Measurements from ENCODE around the gene PIGU. TPM values are rescaled to one million over a fixed set of nuclear protein-coding genes. Genes with fewer than 3 reads are reported as not detected.

The PIGU gene
- total RNA-seq, 1 experiment from 2014 or later = 32.8 TPM

GRCh38 chr20:34546751-34547181, 130.1 kb downstream of the PIGU start:
- H4K8ac ChIP-seq (replicated peaks; ENCODE audit: insufficient read length, low read depth, low read length) = no peak overlapping the region
- DNase-seq = no peak
- H3K4ac ChIP-seq (ENCODE audit: low read depth, low read length) = no peak overlapping the region
- H3K27me3 Mint-ChIP-seq (ENCODE audit: low read depth) = peaks cover 13% of the 10 kb centered on the region
- H3K23me2 ChIP-seq (ENCODE audit: insufficient read length, low read depth, low read length, poor library complexity, severe bottlenecking) = peaks cover 3% of the 10 kb centered on the region
- no peak overlapping the region for H3K9ac ChIP-seq (ENCODE audit: extremely low read depth, insufficient read length, low read length)
- no peak overlapping the region for H3K27ac ChIP-seq (ENCODE audit: insufficient read length, low read depth, low read length)
- no peak overlapping the region for H2BK15ac ChIP-seq (ENCODE audit: low read depth, low read length)
- no peak overlapping the region for H2AK5ac ChIP-seq (ENCODE audit: insufficient read length, low read length)
- WGBS (ENCODE audit: extremely low coverage, insufficient read length, low lambda C conversion rate) = no CpG with 5 or more reads among the region's 11 CpGs
- H3K14ac ChIP-seq (ENCODE audit: insufficient read depth, low read length) = no peak overlapping the region
- peak overlapping the region in 1 of 2 experiments; percentile 16; a peak in 1 of 5 replicates for H3K4me3 Mint-ChIP-seq
- no peak overlapping the region for H3K18ac ChIP-seq (ENCODE audit: insufficient read length, low read depth, low read length)
- peaks cover 31 to 33% of the 10 kb centered on the region in 2 experiments for H3K4me1 Mint-ChIP-seq
- H2AFZ ChIP-seq (ENCODE audit: low read length) = no peak overlapping the region
- H3K4me1 ChIP-seq (ENCODE audit: insufficient read depth, low read length) = peaks cover 2% of the 10 kb centered on the region; the same call in 1 of the 2 replicates
- H4K20me1 ChIP-seq (ENCODE audit: control insufficient read depth, insufficient read depth, insufficient read length) = no peaks in the 10 kb centered on the region
- no peak overlapping the region for H2BK120ac ChIP-seq (ENCODE audit: low read depth, low read length, poor library complexity, severe bottlenecking)
- H3K27me3 ChIP-seq (ENCODE audit: insufficient read depth, low read length) = no peaks in the 10 kb centered on the region; the same call in 1 of the 2 replicates
- no peaks in the 10 kb centered on the region for H3K9me3 ChIP-seq (ENCODE audit: control insufficient read depth, low read depth, low read length)
- no peak overlapping the region for H2BK5ac ChIP-seq (ENCODE audit: insufficient read length, low read length)
- no peak overlapping the region for H3K23ac ChIP-seq (ENCODE audit: insufficient read length, low read depth, low read length)
- no peak overlapping the region for H4K5ac ChIP-seq (ENCODE audit: insufficient read length, low read depth, low read length)
- H3K27ac Mint-ChIP-seq = peak overlapping the region in 2 of 3 experiments; percentile 16 to 70; a peak in 1 of 7 replicates
- H3K36me3 Mint-ChIP-seq (ENCODE audit: insufficient read depth in 1 of 3, low read depth in 3 of 3) = peaks cover 0 to 3% (median 0%) of the 10 kb centered on the region in 3 experiments; a peak in 1 of 7 replicates
- no peak overlapping the region for H3K4me2 ChIP-seq (ENCODE audit: insufficient read depth, insufficient read length, low read length)
- no peak overlapping the region for H2BK12ac ChIP-seq (ENCODE audit: insufficient read length, low read depth, low read length)
- H3K9me3 Mint-ChIP-seq = peaks cover 0 to 1% of the 10 kb centered on the region in 2 experiments; a peak in 1 of 5 replicates
- no peak overlapping the region for H4K91ac ChIP-seq (ENCODE audit: insufficient read length, low read depth, low read length)
- TF ChIP-seq CTCF (conservative IDR thresholded peaks at IDR 0.05) = no peak
- H3K56ac ChIP-seq (ENCODE audit: insufficient read length, low read depth, low read length) = no peak overlapping the region
- no peak overlapping the region for H2BK20ac ChIP-seq (ENCODE audit: low read depth, low read length, poor library complexity, severe bottlenecking)
- H3K79me1 ChIP-seq (ENCODE audit: insufficient read depth, low read depth, low read length, poor library complexity, severe bottlenecking) = no peaks in the 10 kb centered on the region
- H3T11ph ChIP-seq (ENCODE audit: low read length) = no peak overlapping the region
- no peaks in the 10 kb centered on the region for H3K79me2 ChIP-seq (ENCODE audit: insufficient read depth, low read length)
